A549 (cell line): ENCODE data around the gene LIMCH1.

ENCODE experiments used
- BHLHE40 ChIP-seq: IDR thresholded peaks from 2 replicates; pipeline ENCODE4 v1.6.1; 2012; ENCODE audit warnings: low read depth, low read length, inconsistent platforms
- CEBPB ChIP-seq, 2 experiments: fragments of >200 bp in 1 of 2; sonication (Bioruptor Twin) in 1 of 2; formaldehyde crosslinking in 1 of 2; IDR thresholded peaks; 2 replicates each; pipeline ENCODE4 v1.6.1; 2012 to 2016
- HDAC2 ChIP-seq: fragments of 200-600 bp; sonication (generic); IDR thresholded peaks from 2 replicates; pipeline ENCODE4 v1.6.1; 2016
- JUN ChIP-seq, 2 experiments: fragments of >200 bp; sonication (Bioruptor Twin); formaldehyde crosslinking; IDR thresholded peaks; 2 replicates in 1 of 2; 3 replicates in 1 of 2; pipeline ENCODE4 v1.6.1; 2016 to 2017
- KDM5A ChIP-seq: fragments of 200-600 bp; sonication (generic); IDR thresholded peaks from 2 replicates; pipeline ENCODE4 v1.6.1; 2016; ENCODE audit warnings: antibody characterized with exemption, mild to moderate bottlenecking
- NPAS2 ChIP-seq: fragments of 250-450 bp; sonication (Bioruptor Pico); IDR thresholded peaks from 2 replicates; pipeline ENCODE4 v1.8.0; 2022; ENCODE audit warnings: mild to moderate bottlenecking, moderate library complexity, borderline replicate concordance
- RAD21 ChIP-seq, 2 experiments: fragments of >200 bp in 1 of 2; sonication (Bioruptor Twin) in 1 of 2; formaldehyde crosslinking in 1 of 2; IDR thresholded peaks in 1 of 2; conservative IDR thresholded peaks in 1 of 2; 2 replicates in 1 of 2; 3 replicates in 1 of 2; pipeline ENCODE4 v1.6.1; 2012 to 2018; ENCODE audit warnings: inconsistent platforms in 1 of 2
- SMC3 ChIP-seq: fragments of >200 bp; sonication (Bioruptor Twin); formaldehyde crosslinking; IDR thresholded peaks from 3 replicates; pipeline ENCODE4 v1.6.1; 2018; ENCODE audit warnings: inconsistent platforms
- SREBF2 ChIP-seq: fragments of 450-650 bp; IDR thresholded peaks from 2 replicates; pipeline ENCODE4 v1.6.1; 2014; ENCODE audit warnings: mild to moderate bottlenecking, moderate library complexity
- TF ChIP-seq, protein P1 (sequence below): fragments of >200 bp; sonication (Bioruptor Twin); formaldehyde crosslinking; IDR thresholded peaks from 3 replicates; pipeline ENCODE4 v1.5.1; 2016

- TF ChIP-seq SREBF2 (no peak), RAD21 (conservative IDR thresholded peaks at IDR 0.05 in 1 of 2, IDR thresholded peaks at IDR 0.05 in 1 of 2) (no peak), CEBPB (IDR thresholded peaks at IDR 0.05) (no peak), HDAC2 (no peak), NPAS2 (no peak), KDM5A (no peak), JUN (IDR thresholded peaks at IDR 0.05) (no peak), BHLHE40 (no peak), SMC3 (no peak)
- TF ChIP-seq, protein P1, sequence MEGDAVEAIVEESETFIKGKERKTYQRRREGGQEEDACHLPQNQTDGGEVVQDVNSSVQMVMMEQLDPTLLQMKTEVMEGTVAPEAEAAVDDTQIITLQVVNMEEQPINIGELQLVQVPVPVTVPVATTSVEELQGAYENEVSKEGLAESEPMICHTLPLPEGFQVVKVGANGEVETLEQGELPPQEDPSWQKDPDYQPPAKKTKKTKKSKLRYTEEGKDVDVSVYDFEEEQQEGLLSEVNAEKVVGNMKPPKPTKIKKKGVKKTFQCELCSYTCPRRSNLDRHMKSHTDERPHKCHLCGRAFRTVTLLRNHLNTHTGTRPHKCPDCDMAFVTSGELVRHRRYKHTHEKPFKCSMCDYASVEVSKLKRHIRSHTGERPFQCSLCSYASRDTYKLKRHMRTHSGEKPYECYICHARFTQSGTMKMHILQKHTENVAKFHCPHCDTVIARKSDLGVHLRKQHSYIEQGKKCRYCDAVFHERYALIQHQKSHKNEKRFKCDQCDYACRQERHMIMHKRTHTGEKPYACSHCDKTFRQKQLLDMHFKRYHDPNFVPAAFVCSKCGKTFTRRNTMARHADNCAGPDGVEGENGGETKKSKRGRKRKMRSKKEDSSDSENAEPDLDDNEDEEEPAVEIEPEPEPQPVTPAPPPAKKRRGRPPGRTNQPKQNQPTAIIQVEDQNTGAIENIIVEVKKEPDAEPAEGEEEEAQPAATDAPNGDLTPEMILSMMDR, result no peak
These were observed 3.6 kb upstream of the LIMCH1 start for GRCh38 chr4:41534404-41534803.
